Muscle of leg (tissue), 11 donors: ENCODE measurements around the gene LGR6. TPM values are rescaled to one million over a fixed set of nuclear protein-coding genes. Genes with fewer than 3 reads are reported as not detected.

Experiments
- DNase-seq: peaks from one replicate; pipeline ENCODE4 v3.0.0; 2013
- H3K27ac ChIP-seq: one replicate; pipeline ENCODE4 v1.5.1; 2013; ENCODE audit warnings: mild to moderate bottlenecking, low read length, control low read depth
- H3K27me3 ChIP-seq: one replicate; pipeline ENCODE4 v1.6.1; 2013; ENCODE audit warnings: low read length; ENCODE audit not compliant: control insufficient read depth, insufficient read depth
- H3K36me3 ChIP-seq: one replicate; pipeline ENCODE4 v1.6.1; 2013; ENCODE audit warnings: low read length; ENCODE audit not compliant: control insufficient read depth, insufficient read depth
- H3K4me1 ChIP-seq: one replicate; pipeline ENCODE4 v1.6.1; 2013; ENCODE audit warnings: low read length; ENCODE audit not compliant: control insufficient read depth, insufficient read depth
- H3K4me3 ChIP-seq: one replicate; pipeline ENCODE4 v1.5.1; 2013; ENCODE audit warnings: low read length, control low read depth
- H3K9me3 ChIP-seq: replicated peaks from 2 replicates; pipeline ENCODE4 v1.6.1; 2013; ENCODE audit warnings: low read depth, low read length; ENCODE audit not compliant: control insufficient read depth
- WGBS: methylation state at CpG from one replicate; pipeline ENCODE4 v1.1.5; 2013; ENCODE audit warnings: missing lambda C conversion rate; ENCODE audit not compliant: insufficient coverage; 5-methylcytosine and 5-hydroxymethylcytosine counted together
- polyA plus RNA-seq, 8 donors: library from polyadenylated mRNA; unstranded; fragments of 120-200 nt; gene quantifications; one replicate each; pipeline versions ENCODE4 v1.2.1 to v1.2.3, GENCODE V29; 2013; ENCODE audit warnings: inconsistent platforms in 1 of 8, low replicate concordance in 1 of 8; ENCODE audit not compliant: insufficient read length in 8 of 8, insufficient read depth in 1 of 8
- total RNA-seq: library from RNA; stranded (reverse); fragments of 120-200 nt; gene quantifications from one replicate; pipeline ENCODE4 v1.2.4, GENCODE V29; 2013

The LGR6 gene
- total and polyA plus RNA-seq, 9 donors, result 0.09 to 4.2 (median 0.31) TPM

DNA sequence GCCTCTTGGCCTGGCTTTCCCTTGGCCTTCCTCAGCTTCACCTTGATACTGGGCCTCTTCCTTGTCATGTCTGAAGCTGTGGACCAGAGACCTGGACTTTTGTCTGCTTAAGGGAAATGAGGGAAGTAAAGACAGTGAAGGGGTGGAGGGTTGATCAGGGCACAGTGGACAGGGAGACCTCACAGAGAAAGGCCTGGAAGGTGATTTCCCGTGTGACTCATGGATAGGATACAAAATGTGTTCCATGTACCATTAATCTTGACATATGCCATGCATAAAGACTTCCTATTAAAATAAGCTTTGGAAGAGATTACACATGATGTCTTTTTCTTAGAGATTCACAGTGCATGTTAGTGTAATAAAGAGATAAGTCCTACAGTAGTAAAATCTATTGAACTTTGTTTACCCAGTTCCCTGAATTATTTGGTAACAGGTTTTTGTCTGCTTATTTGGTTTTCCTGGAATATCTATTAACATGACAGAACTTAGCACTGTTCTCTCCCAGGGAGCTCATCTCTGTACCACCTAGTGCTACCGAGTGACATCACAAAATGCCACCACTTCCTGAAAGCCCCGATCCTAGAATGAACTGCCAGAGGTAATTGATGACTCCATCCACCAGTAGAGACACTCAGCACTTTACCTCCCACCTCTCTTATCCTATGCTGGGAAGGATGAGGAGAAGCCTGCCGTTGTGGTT is 125.9 kb downstream of the LGR6 start:
- WGBS, result no CpG with 5 or more reads among the region's 4 CpGs
- Histone ChIP-seq H3K4me1 (no peaks in the 10 kb centered on the region), H3K27me3 (peaks cover 6% of the 10 kb centered on the region), H3K4me3 (no peak overlapping the region), H3K27ac (no peak overlapping the region), H3K36me3 (no peaks in the 10 kb centered on the region), H3K9me3 (no peaks in the 10 kb centered on the region)
- no peak for DNase-seq

DNA sequence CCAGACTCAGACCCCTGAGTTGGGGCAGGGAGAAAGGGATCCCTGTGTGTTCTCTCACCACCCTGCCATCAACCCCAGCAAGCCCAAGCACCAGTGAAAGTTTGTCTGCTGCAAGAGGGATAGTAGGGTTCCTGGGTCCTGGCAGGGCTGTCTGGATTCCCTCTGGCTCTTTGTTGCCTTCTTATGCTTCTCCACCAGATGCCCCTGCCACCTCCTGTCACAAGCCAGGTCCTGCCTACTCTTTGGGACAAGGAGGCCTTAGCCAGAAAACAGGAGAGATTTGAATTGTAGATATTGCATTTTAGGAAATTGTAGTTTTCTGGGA is 126.4 kb downstream of the LGR6 start:
- Histone ChIP-seq H3K27ac (no peak overlapping the region), H3K9me3 (no peaks in the 10 kb centered on the region), H3K4me1 (no peaks in the 10 kb centered on the region), H3K4me3 (no peak overlapping the region), H3K36me3 (no peaks in the 10 kb centered on the region), H3K27me3 (peaks cover 3% of the 10 kb centered on the region)
- DNase-seq, result no peak

DNA sequence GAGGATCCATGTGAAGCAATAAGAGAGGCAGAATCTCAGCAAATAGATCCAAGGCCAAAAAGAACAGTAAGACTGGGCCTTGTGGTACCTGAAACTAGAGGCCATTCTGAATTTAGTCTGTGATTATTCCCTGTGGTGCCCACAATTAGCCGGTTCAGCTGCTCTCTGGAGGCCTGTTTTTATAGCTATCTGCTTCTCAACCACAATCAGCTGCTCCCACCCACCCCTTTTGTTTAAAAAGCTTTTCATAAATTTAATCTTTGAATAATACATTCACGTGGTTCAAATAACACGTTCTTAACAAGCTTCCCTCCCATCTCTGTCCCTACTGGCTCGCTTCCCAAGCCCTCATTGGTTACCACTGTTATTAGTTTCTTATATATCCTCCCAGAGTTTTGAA is 130.1 kb downstream of the LGR6 start:
- Histone ChIP-seq H3K27me3 (peaks cover 3% of the 10 kb centered on the region), H3K36me3 (no peaks in the 10 kb centered on the region), H3K9me3 (no peaks in the 10 kb centered on the region), H3K4me3 (no peak overlapping the region), H3K4me1 (no peaks in the 10 kb centered on the region), H3K27ac (no peak overlapping the region)
- DNase-seq, result no peak
- WGBS, result 33% methylated on average over 1 of the region's 4 CpGs

DNA sequence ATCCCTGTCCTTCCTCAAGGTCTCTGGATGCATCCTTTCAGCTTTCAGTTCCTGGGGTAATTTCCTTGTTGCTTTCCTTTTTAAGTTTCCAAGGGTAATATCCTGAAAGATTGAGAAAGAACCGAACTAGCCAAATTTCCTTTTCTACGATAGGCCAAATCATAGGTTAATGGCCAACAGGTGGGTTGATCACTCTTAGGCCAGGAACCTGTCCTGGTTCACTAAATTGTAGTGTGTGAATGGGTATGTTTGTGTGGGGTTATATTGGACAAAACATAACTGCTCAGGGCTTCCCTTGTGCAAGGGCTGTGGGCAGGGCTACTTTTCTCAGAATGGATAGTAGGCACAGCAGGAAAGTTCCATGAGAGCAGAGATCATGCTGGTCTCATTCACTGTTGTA is 131.0 kb downstream of the LGR6 start:
- H3K4me3 ChIP-seq, result no peak overlapping the region
- H3K9me3 ChIP-seq, result no peaks in the 10 kb centered on the region
- 72% methylated on average over 2 of the region's 2 CpGs for WGBS
- no peak overlapping the region for H3K27ac ChIP-seq
- no peaks in the 10 kb centered on the region for H3K4me1 ChIP-seq
- no peak for DNase-seq
- peaks cover 3% of the 10 kb centered on the region for H3K27me3 ChIP-seq
- peaks cover 4% of the 10 kb centered on the region for H3K36me3 ChIP-seq

DNA sequence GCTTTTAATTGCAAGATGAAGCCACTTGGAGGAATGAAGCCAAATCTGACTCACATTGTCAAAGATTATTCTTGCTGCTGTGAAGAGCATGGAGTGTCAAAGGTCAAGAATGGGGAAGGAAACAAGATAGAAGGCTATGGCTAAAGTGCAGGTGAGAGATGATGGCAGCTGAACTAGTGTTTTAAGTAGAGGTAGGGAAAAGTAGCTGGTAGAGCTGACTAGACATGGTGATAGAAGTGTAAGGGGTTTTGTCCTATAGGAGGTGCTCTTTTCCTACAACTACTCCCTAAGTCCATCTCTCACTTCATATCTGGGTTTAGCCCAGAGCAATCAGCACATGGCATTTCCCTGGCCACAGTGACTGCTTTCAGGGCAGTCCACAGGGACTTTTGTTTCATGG is 136.3 kb downstream of the LGR6 start:
- Histone ChIP-seq H3K27me3 (no peaks in the 10 kb centered on the region), H3K9me3 (no peaks in the 10 kb centered on the region), H3K4me1 (no peaks in the 10 kb centered on the region), H3K36me3 (peaks cover 31% of the 10 kb centered on the region), H3K27ac (no peak overlapping the region), H3K4me3 (no peak overlapping the region)
- no peak for DNase-seq

DNA sequence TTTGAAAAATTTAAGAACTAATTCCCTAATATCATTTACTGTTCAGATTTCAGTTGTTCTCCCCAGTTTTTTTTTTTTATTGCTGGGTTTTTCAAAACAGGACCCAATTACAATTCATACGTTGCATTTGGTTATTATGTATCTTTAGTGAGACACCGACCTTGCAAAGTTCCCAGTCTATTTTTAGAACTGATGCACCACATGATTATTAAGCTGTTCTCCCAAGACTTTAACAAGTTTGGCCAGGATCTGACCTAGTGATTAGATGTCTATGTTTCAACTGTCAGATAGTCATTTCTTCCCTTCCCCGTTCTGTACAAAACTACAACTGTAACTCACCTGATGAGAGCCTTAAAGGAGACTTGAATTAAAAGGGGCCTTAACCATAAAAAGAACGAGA is 140.3 kb downstream of the LGR6 start:
- WGBS, result no CpG with 5 or more reads among the region's 4 CpGs
- Histone ChIP-seq H3K27me3 (no peaks in the 10 kb centered on the region), H3K4me3 (no peak overlapping the region), H3K9me3 (no peaks in the 10 kb centered on the region), H3K27ac (no peak overlapping the region), H3K36me3 (peaks cover 38% of the 10 kb centered on the region), H3K4me1 (no peaks in the 10 kb centered on the region)
- DNase-seq, result no peak

DNA sequence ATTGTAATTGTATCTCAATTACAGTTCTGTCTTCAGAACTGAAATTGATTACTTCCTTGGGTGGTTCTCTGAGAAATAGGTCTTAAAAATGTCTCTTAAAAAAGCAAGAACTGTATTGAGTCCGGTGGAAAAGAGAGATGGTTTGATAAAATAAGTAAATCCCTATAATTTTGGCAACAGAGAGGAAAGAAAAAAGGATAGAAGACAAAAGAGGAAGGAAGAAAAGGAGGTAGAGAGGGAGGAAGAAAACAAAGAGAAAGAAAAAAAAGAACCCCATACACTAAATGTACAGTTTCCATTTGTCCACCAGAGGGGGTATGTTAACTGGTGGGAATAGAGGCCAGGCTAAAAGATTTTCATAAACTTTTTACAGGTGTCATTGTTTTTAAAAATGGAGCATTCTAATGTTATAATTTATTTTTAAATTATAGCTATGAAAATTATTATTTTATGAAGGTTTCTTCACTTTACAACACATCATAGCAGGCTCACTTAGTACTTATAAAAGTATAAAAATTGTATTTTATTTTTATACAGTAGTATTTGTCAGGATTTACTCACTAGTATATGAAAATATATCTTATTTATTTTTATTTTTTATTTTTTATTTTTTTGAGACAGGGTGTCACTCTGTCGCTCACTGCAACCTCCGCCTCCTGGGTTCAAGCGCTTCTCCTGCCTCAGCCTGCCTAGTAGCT is 150.2 kb downstream of the LGR6 start:
- DNase-seq, result peak; percentile 63
- H3K27ac ChIP-seq, result no peak overlapping the region

DNA sequence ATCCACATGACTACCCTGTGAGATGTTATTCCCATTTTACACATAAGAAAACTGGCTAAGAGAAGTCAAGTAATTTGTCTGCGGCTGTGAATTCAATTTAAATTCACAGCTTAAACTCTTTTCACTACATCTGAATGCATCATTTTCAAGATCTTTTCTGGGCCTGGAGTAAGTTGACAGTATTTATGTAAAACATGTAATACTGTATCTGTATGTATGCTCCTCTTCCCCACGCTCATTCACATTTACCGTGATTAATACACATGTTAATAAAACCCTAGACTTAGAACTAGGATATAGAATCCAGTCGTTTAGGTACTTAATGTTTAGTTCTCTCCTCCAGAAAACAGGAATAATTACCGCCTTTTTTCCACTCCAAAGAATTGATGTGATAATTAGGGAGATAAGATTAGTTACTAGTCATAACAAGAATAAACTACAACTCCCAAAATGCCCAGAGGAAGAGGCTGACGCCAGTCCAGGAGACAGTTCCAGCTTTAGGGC is 154.5 kb downstream of the LGR6 start:
- no peaks in the 10 kb centered on the region for H3K27me3 ChIP-seq
- no peaks in the 10 kb centered on the region for H3K36me3 ChIP-seq
- H3K4me3 ChIP-seq, result no peak overlapping the region
- H3K9me3 ChIP-seq, result no peaks in the 10 kb centered on the region
- no CpG with 5 or more reads among the region's 6 CpGs for WGBS
- DNase-seq, result no peak
- H3K4me1 ChIP-seq, result peaks cover 2% of the 10 kb centered on the region
- peak overlapping the region; percentile 39 for H3K27ac ChIP-seq

More for the DNA sequence above, 150.2 kb downstream of the LGR6 start:
- Histone ChIP-seq H3K4me3 (no peak overlapping the region), H3K4me1 (peaks cover 2% of the 10 kb centered on the region), H3K9me3 (no peaks in the 10 kb centered on the region), H3K27me3 (no peaks in the 10 kb centered on the region), H3K36me3 (no peaks in the 10 kb centered on the region)
- 90% methylated on average over 3 of the region's 4 CpGs for WGBS

DNA sequence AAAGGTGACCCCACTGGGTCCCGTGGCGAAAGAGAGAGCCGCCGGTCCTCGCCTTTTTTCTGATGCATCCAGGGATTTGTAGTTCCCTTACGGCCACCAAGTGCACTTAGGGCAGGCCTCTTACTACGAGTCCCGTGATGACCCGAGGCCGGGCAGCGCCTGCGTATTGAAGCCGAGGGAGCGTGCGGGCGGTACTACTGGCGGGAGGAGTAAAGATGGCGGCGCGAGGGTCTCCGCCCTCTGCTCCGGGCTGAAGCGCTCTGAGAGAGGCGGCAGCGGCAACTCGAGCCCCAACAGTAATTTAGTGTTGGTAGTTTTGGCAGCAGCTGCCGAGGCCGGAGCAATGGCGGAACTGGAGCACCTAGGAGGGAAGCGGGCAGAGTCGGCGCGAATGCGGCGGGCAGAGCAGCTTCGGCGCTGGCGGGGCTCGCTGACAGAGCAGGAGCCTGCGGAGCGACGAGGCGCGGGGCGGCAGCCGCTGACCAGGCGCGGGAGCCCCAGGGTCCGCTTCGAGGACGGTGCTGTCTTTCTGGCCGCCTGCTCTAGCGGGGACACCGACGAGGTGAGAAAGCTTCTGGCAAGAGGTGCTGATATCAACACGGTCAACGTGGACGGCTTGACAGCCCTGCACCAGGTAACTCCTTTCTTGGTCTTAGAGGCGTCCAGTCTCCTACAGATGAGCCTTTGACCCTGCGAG is 155.1 kb downstream of the LGR6 start, which contains the start of gene PPP1R12B:
PPP1R12B (plus strand) TSS at position 191 of the 697 bp plus-strand sequence; CDS start at position 344, 153 bp downstream.
- Histone ChIP-seq H3K36me3 (no peaks in the 10 kb centered on the region), H3K9me3 (no peaks in the 10 kb centered on the region), H3K27me3 (no peaks in the 10 kb centered on the region), H3K27ac (peak within 1 kb of the TSS; percentile 96), H3K4me1 (peaks cover 2% of the 10 kb centered on the region), H3K4me3 (peak within 1 kb of the TSS; percentile 82)
- WGBS, result under 1% methylated on average over 60 of the region's 60 CpGs
- DNase-seq, result peak; percentile 100

DNA sequence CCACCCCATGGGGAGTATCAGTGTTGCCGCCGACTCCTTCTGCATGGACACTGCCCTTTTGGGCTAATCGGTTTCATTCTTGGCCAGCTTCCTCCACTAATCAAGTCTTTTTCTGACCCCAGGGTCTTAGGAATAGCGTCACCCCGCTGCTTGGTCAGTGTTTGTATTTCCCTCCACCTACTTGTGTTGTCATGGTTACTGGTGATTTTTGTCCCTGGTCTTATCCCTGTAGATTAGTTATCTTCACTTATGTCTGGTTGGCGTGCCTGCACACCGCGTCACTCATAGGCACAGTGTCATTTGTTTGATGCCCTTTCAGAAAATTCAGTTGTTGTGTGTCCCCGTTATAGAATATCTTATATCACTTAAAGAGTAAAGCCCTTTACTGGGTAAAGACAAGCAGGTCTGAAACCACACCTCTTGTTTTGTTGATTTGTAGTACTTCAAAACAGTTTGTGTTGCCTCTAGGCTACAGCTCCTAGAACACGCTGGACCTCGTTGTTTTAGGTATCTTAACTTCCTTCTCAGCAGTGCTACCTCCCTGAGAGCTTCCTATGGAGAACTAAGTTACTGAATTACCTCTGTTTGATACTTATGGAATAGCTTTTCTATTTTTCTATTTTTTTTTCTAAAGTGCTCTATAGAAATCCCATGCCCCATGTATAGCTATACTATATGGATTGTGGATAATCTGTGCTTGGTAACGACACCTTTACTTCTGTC is 155.8 kb downstream of the LGR6 start:
- peak overlapping the region; percentile 82 for H3K4me3 ChIP-seq
- H3K27me3 ChIP-seq, result no peaks in the 10 kb centered on the region
- DNase-seq, result peak; percentile 79
- peaks cover 2% of the 10 kb centered on the region for H3K4me1 ChIP-seq
- H3K36me3 ChIP-seq, result no peaks in the 10 kb centered on the region
- 0% methylated on average over 2 of the region's 12 CpGs for WGBS
- peak overlapping the region; percentile 96 for H3K27ac ChIP-seq
- no peaks in the 10 kb centered on the region for H3K9me3 ChIP-seq
